NCI-H1105 treated with DMSO at 0.1 percent for 48 hours (cell line): ENCODE results near the gene ZDHHC1.
"Not testable (repeated sequence)": the region's sequence is repeated elsewhere in the genome, so short reads cannot be mapped to it uniquely, and the experiment has no call there.

Source experiments
- DNase-seq: peaks from one replicate; lab custom pipeline; 2025; lab: John Stamatoyannopoulos, UW

Gene ZDHHC1

DNA sequence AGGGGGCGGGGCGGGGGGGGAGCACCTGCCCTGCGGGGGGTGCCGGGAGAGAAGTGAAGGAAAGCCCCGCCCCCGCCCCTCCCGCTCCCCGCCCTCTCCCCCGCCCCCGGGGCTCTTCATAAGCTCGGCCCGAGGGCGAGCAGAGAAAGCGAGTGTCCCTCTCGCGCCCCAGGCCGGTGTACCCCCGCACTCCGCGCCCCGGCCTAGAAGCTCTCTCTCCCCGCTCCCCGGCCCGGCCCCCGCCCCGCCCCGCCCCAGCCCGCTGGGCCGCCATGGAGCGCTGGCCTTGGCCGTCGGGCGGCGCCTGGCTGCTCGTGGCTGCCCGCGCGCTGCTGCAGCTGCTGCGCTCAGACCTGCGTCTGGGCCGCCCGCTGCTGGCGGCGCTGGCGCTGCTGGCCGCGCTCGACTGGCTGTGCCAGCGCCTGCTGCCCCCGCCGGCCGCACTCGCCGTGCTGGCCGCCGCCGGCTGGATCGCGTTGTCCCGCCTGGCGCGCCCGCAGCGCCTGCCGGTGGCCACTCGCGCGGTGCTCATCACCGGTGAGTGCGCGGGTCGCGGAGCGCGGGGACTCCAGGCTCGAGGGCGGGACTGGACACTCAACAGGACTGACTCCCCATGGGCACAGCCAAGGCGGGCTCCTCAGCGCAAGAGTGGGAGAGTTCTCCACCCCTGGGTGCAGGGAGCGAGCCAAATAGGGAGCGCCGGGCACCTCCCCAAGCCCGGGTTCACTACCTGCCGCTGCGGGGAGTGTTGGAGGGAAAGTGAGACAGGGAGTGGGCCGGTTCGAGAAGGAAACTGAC, 14.9 kb upstream of the ZDHHC1 start, which contains the start of gene HSD11B2:
TSS of gene HSD11B2 (plus strand) at position 145 of the 798 bp plus-strand sequence. CDS start at position 273, 128 bp downstream.
- DNase-seq: peak; percentile 51

DNA sequence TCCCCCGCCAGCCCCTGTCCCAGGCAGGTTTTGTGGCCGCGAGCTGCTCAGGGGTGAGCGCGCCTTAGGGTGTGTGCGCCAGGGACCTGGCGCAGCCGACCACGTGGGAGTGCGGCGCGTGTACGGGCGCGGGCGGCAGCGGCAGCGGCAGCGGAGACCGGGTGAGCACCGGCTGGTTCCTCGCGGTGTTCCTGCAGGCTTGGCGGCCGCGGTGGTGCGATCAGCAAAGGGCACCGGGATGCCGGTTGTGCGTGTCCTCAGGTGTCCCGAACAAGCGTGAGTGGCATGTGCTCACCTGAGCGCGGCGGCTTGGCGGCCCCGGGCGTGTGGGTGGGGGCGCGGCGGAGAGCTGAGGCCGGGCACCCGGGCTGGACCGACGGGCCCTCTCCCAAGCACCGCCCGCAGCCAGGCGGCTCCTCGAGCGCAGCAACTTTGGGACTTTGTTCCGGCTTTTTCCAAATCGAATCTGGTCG, 14.3 kb upstream of the ZDHHC1 start:
- DNase-seq: peak; percentile 19

DNA sequence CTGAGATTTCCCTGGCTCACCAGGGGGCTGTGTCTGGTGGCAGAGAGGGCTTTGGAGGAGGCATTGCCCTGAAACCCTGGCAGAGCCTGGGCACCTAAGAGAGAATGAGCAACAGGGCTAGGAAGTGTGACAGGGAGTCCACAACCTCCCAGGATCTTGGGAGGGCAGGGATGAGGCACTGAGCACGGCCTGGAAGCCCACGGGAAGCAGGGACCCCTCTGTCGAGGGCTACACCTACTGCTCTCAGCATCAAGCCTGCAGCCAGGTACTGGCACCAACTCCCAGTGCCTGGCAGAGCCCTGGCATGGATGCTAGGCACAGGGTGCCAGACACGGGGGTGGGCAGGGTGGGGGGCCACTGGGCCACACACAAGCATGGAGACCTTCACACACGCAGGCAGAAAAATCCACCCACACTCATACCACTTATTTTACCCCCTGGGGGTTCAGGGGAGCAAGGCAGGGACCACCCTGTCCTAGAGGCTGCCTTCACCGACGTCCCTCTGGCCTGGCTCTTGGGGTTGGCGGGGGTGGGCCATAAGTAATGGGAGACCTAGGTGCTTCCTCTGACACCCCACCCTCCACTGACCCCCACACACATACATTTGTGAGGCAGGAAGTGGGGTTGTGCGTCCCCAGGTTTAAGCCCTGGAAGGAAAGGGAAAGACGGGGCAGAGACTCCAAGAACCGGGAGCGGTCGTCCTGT, 13.7 kb upstream of the ZDHHC1 start:
- no peak for DNase-seq

GRCh38 chr16:67429053-67429798, 12.9 kb upstream of the ZDHHC1 start:
- DNase-seq: no peak

DNA sequence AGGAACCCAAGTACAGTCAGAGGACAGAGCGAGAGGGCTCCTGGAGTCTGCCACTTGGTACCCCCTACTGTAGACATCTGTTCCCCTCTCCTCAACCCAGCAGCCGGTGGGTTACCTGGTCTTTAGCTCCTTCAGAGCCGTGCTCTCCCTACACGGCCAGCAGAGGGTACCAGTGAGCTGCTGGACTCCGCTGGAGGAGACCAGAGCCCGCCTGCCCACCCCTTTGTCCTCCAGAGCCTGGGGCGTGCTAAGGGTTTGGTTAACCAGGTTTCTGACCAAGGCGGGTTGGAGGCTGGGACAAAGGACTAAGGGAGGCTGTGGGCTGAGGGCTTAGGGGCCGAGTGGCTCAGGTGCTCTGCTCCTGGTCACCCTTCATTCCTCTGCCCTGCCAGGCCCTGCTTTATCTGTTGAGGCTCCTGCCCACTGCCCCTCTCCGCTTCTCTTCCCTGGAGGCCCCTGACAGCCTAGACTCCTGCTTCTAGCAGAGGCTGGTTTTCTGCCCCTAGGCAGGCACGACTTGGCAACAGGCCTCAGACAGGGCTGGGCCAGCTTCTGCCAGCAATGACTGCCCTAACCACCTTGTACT, 12.0 kb upstream of the ZDHHC1 start:
- DNase-seq: peak; percentile 64

GRCh38 chr16:67426950-67427349, 10.7 kb upstream of the ZDHHC1 start:
- no peak for DNase-seq

DNA sequence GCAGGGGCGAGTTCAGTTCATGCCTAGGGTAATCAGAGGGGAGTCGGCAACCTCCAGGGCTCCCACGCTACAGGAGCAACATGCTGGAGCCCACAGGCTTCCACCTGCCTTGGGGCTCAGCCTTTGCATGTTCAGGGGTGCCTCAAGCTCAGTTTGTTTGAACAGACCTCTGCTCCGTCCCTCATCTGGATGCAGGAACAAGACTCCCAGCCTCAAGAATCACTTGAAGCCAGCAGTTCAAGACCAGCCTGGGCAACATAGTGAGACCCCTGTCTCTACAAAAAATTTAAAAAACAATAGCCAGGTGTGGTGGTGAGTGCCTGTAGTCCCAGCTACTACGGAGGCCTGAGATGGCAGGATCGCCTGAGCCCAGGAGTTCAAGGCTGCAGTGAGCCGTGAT, 9.7 kb upstream of the ZDHHC1 start:
- no peak for DNase-seq

DNA sequence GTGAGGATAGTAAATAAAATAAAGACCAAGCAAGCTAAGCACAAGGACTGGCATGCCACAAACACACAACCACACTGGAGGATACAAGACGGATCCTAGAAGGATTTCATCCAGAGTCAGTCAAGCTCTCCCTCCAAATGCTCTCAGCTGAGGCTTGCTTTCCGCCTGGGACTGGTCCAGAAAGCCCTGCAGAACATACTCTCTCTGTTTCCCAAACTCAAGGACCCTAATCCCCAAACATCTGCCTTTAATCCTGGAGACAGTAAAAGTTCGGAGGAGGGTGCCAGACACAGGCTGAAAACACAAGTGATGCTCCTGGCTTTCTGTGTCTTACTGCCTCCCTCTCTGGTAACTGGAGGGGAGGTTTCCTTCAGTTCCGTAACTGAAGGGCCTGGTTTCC, 9.3 kb upstream of the ZDHHC1 start:
- DNase-seq: no peak

DNA sequence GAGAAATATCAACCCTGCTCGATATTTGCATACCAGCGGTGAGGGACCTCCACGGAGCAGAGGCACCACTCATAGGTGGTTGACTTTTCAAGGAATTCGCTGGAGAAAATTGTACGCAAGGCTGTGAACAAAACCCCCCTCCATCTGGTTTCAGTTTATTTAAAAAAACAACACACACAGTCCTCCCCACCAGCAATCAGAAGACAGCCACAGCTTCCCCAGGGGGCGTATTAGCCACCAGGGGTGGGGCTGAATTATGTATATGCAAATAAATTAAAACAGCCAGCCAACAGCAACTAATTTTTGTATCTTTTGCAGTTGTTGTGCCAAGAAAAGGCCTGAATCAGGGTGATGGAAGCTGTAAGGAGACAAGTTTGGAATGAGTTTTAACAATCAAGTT, 8.8 kb upstream of the ZDHHC1 start:
- no peak for DNase-seq

GRCh38 chr16:67424261-67424615, 8.0 kb upstream of the ZDHHC1 start:
- DNase-seq: no peak

- DNase-seq: no peak
Measured at GRCh38 chr16:67423611-67424260, 7.5 kb upstream of the ZDHHC1 start.

DNA sequence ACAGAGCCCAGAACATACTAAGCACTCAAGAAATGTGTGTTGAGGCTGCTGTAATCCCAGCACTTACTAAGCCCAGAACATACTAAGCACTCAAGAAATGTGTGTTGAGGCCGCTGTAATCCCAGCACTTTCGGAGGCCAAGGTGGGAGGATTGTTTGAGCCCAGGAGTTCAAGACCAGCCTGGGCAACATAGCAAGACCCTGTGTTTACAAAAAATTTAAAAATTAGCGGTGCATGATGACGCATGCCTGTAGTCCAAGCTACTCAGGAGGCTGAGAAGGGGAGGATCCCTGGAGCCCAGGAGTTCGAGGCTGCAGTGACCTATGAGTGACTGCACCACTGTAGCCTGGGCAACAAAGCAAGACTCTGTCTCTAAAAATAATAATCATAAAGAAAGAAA, 6.7 kb upstream of the ZDHHC1 start:
- DNase-seq: no peak

DNA sequence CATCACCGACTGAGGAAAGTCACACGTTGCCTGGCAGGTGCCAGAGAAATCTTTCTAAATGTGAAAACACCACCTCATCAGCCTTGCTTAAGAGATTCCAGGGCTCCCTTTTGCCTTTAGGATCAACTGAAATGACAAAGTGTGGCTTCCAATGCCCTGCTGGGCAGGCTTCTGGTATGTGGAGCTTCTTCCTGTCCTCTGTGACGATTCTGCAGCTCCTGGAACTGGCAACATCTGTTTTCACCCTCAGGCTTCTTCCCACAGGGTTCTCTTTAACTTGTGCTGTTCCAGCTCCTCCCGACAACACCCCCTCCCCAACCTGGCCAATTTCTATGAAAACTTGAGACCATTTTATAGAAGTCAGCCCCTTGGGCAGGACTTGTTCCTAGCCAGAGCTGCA, 4.8 kb upstream of the ZDHHC1 start:
- DNase-seq: no peak

GRCh38 chr16:67419931-67420330, 3.7 kb upstream of the ZDHHC1 start:
- no peak for DNase-seq

DNA sequence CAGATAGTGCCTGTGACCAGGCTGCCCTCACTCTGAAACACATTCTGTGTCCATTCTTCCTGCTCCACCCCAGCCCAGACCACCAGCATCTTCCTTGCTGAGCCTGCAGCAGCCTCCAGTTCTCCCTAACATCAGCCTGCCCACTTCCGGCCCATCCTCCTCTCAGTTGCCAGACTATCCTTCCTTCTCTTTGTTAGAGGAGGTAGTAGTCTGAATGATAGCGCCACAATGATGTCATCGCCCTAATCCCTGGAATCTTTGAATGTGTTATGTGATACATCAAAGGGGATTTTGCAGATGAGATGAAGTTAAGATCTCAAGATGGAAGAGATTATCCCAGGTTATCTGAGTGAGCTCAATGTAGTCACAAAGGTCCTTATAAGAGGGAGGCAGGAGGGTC, 3.2 kb upstream of the ZDHHC1 start:
- DNase-seq: no peak

DNA sequence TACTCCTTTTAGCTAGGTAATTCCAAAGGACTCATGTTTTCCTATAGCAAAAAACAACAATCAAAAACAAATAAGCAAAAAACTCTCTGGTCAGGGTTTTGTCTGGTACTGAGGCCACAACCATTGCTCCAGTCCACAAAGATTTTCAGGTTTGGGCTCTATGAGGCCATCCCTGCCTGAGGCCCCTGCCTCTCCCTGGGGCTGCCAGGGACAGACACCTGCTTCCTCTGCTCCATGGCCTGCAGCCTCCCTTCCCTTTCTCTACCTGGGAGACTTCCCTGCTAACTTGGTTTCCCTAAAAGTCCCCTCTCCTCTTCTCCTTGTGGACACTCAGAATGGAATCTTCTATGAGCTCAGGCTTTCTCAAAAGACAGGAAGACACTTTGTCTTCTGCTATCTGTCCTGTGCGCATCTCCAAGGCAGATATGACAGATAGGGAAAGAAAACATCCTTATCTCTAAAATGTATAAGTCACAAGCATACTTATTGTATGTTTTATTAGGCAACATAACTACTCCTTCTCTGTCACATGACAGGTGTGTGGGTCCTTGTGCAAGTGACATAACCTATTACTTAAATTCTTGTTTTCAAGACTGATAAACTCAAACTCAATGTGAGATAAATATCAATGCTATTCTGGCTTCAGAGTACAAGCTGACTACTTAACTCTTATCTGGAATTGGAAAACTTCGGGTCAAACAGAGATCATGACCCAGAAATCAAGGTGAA, 1.2 kb upstream of the ZDHHC1 start:
- DNase-seq: no peak

GRCh38 chr16:67415421-67415820, 856 bp downstream of the ZDHHC1 start:
- not testable (repeated sequence) for DNase-seq

DNA sequence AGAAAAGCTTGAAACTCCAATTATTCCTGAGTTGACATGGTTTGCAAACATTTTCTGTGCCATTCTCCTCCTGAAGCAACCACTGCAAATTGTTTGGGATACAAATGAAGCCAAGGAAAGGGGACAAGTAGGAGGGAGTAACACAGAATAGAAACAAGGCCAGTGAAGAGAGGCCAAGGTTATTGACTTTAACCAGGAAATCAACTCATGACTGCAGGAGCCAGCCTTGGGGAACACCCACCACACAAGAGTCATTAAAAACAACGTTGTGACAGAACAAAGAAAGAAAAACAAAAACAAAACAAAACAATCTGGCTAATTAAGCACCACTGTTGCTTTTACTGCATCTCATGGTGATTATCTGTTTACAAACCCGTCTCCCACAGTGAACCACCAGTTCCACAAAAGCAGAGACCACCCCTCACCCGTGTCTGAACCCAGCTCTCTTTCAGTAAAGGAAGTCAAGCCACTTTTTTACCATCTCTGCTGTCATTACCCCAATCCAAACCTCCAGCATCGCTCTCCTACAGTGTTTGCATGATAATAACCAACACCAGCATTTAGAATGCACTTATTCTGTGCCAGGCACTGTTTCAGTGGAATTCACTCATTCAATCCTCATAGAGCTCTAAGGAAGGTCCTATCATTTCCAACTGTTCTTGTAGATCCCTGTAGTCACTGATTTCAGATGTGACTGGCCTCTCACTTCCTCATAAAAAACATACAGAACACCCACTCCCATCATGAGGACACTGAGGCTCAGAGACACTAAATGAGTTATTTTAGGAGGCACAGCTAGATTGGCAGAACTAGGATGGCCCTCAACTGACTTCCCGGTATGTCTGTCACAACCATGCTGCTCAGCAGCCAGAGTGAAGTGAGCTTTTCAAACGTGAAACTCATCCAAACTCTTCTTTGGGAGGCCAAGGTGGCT, 2.0 kb downstream of the ZDHHC1 start:
- DNase-seq: no peak

DNA sequence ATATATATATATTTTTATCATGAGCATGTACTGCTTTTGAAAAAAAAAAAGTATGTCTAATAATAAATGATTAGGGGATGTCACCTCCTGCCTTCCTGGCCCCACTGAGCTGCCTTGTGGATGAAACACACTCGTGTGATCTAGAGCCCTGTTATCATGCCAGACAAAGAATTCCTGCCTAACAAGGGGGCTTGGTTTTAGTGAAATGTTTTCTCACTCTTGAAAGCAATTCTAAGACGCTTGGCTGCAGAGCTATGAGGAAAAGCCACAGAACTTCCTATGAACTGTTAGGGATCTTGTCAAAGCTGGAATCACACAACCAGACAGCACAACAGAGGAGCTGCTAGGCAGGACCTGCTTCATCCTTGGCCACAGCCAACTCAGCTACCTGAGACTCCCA, 4.0 kb downstream of the ZDHHC1 start:
- DNase-seq: no peak

- DNase-seq: no peak
Measured at GRCh38 chr16:67411339-67411738, 4.9 kb downstream of the ZDHHC1 start.
